Measurements from ENCODE around the gene MACROH2A2.

DNA sequence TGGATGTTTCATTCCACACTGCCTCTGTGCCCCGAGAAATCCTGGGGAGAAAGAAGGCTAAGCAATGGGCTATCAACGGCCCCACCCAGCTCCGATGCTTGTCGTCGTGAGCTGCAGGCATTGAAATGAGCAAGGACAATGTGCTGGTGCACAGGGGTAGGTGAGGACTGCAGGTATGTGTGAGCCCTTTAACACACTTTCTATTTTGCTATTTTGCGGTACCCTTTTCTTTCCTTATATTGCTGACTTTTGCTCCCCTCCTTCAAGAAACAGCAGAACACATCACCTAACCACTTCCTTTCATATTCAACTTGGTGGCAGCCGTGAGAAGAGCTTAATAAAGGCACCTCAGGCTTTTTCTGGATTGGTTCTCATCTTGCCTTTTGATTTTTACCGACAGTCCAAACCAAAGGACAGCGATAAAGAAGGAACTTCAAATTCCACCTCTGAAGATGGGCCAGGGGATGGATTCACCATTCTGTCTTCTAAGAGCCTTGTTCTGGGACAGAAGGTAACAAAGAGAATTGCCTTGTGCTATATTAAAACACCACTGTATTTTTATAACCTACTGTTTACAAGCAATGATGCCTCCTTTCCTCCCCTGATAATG lies 40.8 kb downstream of the MACROH2A2 start:
- TF ChIP-seq CTBP1 (IDR thresholded peaks at IDR 0.05; ENCODE audit: borderline replicate concordance) (no peak), FOXA1 (IDR thresholded peaks at IDR 0.05) (no peak)

All from HEK293T (cell line).